ENCODE data around the gene ATG9B. TPM values are rescaled to one million over a fixed set of nuclear protein-coding genes. Genes with fewer than 3 reads are reported as not detected.

ATG9B gene
- total RNA-seq, 1 donor, result under 0.01 TPM

DNA sequence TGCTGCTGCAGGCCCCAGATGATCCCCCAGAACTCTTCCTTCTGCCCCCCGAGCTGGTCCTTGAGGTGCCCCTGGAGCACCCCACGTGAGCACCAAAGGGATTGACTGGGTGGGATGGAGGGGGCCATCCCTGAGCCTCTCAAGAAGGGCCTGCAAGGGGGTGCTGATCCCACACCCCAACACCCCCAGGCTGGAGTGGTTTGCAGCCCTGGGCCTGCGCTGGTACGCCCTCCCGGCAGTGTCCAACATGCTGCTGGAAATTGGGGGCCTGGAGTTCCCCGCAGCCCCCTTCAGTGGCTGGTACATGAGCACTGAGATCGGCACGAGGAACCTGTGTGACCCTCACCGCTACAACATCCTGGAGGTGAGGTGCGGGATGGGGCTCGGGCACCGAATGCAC, 25.3 kb downstream of the ATG9B start:
- TF ChIP-seq, protein P1, sequence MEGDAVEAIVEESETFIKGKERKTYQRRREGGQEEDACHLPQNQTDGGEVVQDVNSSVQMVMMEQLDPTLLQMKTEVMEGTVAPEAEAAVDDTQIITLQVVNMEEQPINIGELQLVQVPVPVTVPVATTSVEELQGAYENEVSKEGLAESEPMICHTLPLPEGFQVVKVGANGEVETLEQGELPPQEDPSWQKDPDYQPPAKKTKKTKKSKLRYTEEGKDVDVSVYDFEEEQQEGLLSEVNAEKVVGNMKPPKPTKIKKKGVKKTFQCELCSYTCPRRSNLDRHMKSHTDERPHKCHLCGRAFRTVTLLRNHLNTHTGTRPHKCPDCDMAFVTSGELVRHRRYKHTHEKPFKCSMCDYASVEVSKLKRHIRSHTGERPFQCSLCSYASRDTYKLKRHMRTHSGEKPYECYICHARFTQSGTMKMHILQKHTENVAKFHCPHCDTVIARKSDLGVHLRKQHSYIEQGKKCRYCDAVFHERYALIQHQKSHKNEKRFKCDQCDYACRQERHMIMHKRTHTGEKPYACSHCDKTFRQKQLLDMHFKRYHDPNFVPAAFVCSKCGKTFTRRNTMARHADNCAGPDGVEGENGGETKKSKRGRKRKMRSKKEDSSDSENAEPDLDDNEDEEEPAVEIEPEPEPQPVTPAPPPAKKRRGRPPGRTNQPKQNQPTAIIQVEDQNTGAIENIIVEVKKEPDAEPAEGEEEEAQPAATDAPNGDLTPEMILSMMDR (IDR thresholded peaks at IDR 0.05; ENCODE audit: insufficient read depth, low read length), result no peak
- H3K4me3 ChIP-seq (ENCODE audit: low read depth, low read length), result no peak overlapping the region
- DNase-seq (ENCODE audit: low read depth), result no peak

DNA sequence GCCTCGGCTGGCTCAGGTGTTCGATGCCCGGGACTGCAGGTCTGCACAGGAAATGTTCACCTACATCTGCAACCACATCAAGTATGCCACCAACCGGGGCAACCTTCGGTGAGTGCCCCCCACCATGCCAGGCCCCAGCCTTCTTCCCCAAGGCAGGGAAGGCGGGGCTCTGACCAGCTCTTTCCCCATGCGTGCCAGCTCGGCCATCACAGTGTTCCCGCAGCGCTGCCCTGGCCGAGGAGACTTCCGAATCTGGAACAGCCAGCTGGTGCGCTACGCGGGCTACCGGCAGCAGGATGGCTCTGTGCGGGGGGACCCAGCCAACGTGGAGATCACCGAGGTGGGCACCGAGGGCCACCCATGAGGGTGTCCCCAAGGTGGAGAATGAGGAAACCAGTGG, 26.0 kb downstream of the ATG9B start:
- no peak for DNase-seq (ENCODE audit: low read depth)
- TF ChIP-seq, protein P1 (IDR thresholded peaks at IDR 0.05; ENCODE audit: insufficient read depth, low read length), result no peak

DNA sequence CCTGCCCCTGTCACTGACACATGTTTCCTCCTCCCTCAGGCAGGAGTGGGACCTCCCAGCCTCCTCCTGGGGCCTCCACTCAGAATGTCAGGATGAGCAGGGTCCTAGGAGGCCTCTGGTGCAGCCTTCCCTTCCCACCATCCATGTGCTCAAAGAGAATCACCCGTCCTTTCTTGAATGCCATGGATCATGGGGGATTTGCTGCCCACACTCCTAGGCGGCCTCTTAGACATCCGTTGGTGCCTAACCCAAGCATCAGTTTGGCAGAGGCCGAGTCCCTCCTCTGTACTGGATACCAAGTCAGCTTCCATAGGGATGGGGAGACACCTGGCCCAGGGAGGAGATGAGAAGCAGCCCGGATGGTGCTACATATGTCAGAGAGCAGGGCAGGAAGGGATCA, 26.5 kb downstream of the ATG9B start:
- H3K4me3 ChIP-seq (ENCODE audit: low read depth, low read length), result no peak overlapping the region
- DNase-seq (ENCODE audit: low read depth), result no peak
- TF ChIP-seq, protein P1 (IDR thresholded peaks at IDR 0.05; ENCODE audit: insufficient read depth, low read length), result no peak

More for the DNA sequence above, 26.0 kb downstream of the ATG9B start:
- no peak overlapping the region for H3K4me3 ChIP-seq (ENCODE audit: low read depth, low read length)

DNA sequence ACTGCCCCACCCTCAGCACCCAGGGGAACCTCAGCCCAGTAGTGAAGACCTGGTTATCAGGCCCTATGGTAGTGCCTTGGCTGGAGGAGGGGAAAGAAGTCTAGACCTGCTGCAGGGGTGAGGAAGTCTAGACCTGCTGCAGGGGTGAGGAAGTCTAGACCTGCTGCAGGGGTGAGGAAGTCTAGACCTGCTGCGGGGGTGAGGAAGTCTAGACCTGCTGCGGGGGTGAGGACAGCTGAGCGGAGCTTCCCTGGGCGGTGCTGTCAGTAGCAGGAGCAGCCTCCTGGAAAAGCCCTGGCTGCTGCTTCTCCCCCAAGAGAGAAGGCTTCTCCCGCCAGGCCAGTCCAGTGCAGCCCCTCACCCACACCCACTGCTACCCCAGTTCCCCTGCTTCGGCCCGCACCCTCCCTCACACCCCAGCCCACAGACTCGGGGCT, 27.2 kb downstream of the ATG9B start:
- no peak overlapping the region for H3K4me3 ChIP-seq (ENCODE audit: low read depth, low read length)
- TF ChIP-seq, protein P1 (IDR thresholded peaks at IDR 0.05; ENCODE audit: insufficient read depth, low read length), result no peak
- DNase-seq (ENCODE audit: low read depth), result no peak

DNA sequence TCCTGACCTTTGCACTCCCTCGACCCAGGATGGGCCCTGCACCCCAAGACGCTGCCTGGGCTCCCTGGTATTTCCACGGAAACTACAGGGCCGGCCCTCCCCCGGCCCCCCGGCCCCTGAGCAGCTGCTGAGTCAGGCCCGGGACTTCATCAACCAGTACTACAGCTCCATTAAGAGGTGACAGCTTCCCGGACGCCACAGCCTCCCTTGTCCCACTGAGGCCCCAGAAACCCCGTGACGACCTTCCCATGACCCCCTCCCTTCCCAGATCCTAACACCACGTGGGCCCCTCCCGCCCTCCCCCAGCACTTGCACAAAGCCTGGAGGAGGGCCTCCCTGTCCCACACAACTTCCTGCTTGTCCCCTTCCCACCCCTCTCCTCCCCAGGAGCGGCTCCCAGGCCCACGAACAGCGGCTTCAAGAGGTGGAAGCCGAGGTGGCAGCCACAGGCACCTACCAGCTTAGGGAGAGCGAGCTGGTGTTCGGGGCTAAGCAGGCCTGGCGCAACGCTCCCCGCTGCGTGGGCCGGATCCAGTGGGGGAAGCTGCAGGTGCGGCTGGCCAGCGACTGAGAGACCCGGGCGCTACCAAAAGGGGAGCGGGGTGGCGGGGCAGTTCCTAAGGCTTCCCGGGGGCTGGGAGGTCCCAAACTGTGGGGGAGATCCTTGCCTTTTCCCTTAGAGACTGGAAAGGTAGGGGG, 27.8 kb downstream of the ATG9B start:
- DNase-seq (ENCODE audit: low read depth), result no peak
- TF ChIP-seq, protein P1 (IDR thresholded peaks at IDR 0.05; ENCODE audit: insufficient read depth, low read length), result no peak
- no peak overlapping the region for H3K4me3 ChIP-seq (ENCODE audit: low read depth, low read length)

DNA sequence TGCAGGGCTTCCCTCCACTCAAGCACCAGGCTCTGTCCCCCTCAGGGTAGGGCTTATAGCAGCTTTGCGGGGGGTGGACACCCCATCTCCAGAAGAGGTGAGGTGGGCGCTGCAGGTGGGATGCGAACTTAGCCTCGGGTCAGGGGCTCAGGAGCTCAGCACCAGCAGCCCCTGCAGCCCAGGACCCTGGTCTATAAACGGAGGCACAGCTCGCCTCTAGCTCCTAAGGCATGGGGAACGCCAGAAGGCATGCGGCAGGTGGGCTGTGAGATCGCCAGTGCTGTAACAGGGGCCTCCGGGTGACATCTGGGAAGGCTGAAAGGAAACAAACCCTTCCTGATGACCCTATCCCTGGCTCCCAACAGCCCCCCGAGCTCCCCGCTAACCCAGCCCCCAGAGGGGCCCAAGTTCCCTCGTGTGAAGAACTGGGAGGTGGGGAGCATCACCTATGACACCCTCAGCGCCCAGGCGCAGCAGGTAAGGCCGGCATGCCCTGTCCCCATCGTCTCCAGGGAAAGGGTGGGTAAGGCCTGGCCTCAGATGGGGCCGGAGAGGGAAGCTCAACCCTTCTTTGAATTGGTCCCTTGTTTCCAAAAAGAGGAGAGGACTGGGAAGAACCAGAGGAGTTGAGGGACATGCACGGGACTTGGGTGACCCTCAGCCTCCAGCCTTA, 29.3 kb downstream of the ATG9B start:
- DNase-seq (ENCODE audit: low read depth), result no peak
- TF ChIP-seq, protein P1 (IDR thresholded peaks at IDR 0.05; ENCODE audit: insufficient read depth, low read length), result no peak

More for the DNA sequence above, 29.3 kb downstream of the ATG9B start:
- no peak overlapping the region for H3K4me3 ChIP-seq (ENCODE audit: low read depth, low read length)

All from fibroblast of the aortic adventitia (primary cell).